Gastroesophageal sphincter (tissue), 3 donors: ENCODE data around the gene FXYD7.

Source experiments
- CTCF ChIP-seq, 4 experiments: fragments of 200-600 bp in 2 of 4; fragments of 450-650 bp in 2 of 4; sonication (generic) in 1 of 4; IDR thresholded peaks; one replicate each; pipeline ENCODE4 v1.5.1; 2017 to 2019; ENCODE audit warnings: antibody characterized with exemption in 4 of 4, mild to moderate bottlenecking in 2 of 4, moderate library complexity in 2 of 4
- POLR2A ChIP-seq, 2 donors: fragments of 450-650 bp; IDR thresholded peaks; one replicate each; pipeline ENCODE4 v1.6.1; 2017; ENCODE audit warnings: antibody characterized with exemption in 2 of 2, mild to moderate bottlenecking in 2 of 2, moderate library complexity in 1 of 2

GRCh38 chr19:35161434-35161743 lies 18.3 kb downstream of the FXYD7 start:
- TF ChIP-seq CTCF (IDR thresholded peaks at IDR 0.05): no peak
- no peak for TF ChIP-seq POLR2A (IDR thresholded peaks at IDR 0.05)
